ENCODE data around the gene JAM3. TPM values are rescaled to one million over a fixed set of nuclear protein-coding genes. Genes with fewer than 3 reads are reported as not detected.

Gene JAM3
- total and polyA plus RNA-seq, 2 donors (not counting 3 experiments of a cell fraction or from before 2014, with no cell fraction given): 78.8 to 137 TPM

- ChIA-PET POLR2A (no interaction called here), CTCF (interaction anchor here (0.7 to 1.6 kb wide), 3 partner anchors 11 to 18 kb away, joined by 3 read pairs; no protein-coding TSS in a partner anchor)
- Histone ChIP-seq H3K27me3 (ENCODE audit: control insufficient read depth in 2 of 2, insufficient read depth in 2 of 2, low read length in 2 of 2) (peaks cover 3 to 7% of the 10 kb centered on the region in 2 experiments), H3K79me2 (ENCODE audit: control insufficient read depth, insufficient read depth, low read length) (no peaks in the 10 kb centered on the region), H2AFZ (ENCODE audit: low read depth, low read length) (peak overlapping the region; percentile 18), H4K20me1 (replicated peaks; ENCODE audit: control insufficient read depth, extremely low read depth, insufficient read depth, low read length) (no peaks in the 10 kb centered on the region), H3K4me3 (replicated peaks in 1 of 3; ENCODE audit: insufficient read depth in 1 of 3, low read depth in 1 of 3, low read length in 3 of 3) (no peak overlapping the region), H3K36me3 (ENCODE audit: control insufficient read depth in 2 of 2, extremely low read depth in 1 of 2, insufficient read depth in 2 of 2, low read length in 2 of 2) (no peaks in the 10 kb centered on the region), H3K9me1 (replicated peaks; ENCODE audit: control insufficient read depth, extremely low read depth, insufficient read depth, low read length) (no peaks in the 10 kb centered on the region), H3K4me2 (ENCODE audit: insufficient read depth, low read length) (no peak overlapping the region), H3K4me1 (ENCODE audit: control insufficient read depth, extremely low read depth, insufficient read depth, low read length) (peaks cover 9% of the 10 kb centered on the region), H3K9me3 (replicated peaks; ENCODE audit: control insufficient read depth, insufficient read depth, low read length) (no peaks in the 10 kb centered on the region), H3K27ac (ENCODE audit: insufficient read depth, low read depth, low read length) (no peak overlapping the region), H3K9ac (replicated peaks; ENCODE audit: extremely low read depth, insufficient read depth, low read length) (no peak overlapping the region)
- FAIRE-seq: no peak
- dilution Hi-C loops (cut with MboI; ENCODE audit: extremely low pct_ligation_motif_present, low sequenced_read_pairs) (no loop called here), intact Hi-C loops (cut with micrococcal nuclease) (loop anchor here (5.0 to 10.0 kb wide), 2 partner anchors 85 to 302 kb away; partner anchors contain the start of gene GLB1L2)
- TF ChIP-seq FOS (IDR thresholded peaks at IDR 0.05; ENCODE audit: borderline replicate concordance, insufficient read depth, low read length): no peak
- no TSS peak for BruUV-seq (replicated peaks)
- DNase-seq (ENCODE audit: low read depth, low spot score): no peak
These were observed 36.3 kb upstream of the JAM3 start for GRCh38 chr11:134032501-134033091.

- Histone ChIP-seq H3K79me2 (ENCODE audit: control insufficient read depth, insufficient read depth, low read length) (no peaks in the 10 kb centered on the region), H3K9me3 (replicated peaks; ENCODE audit: control insufficient read depth, insufficient read depth, low read length) (no peaks in the 10 kb centered on the region), H3K27me3 (ENCODE audit: control insufficient read depth in 2 of 2, insufficient read depth in 2 of 2, low read length in 2 of 2) (peaks cover 3 to 5% of the 10 kb centered on the region in 2 experiments), H3K9ac (replicated peaks; ENCODE audit: extremely low read depth, insufficient read depth, low read length) (no peak overlapping the region), H3K4me2 (ENCODE audit: insufficient read depth, low read length) (no peak overlapping the region), H3K9me1 (replicated peaks; ENCODE audit: control insufficient read depth, extremely low read depth, insufficient read depth, low read length) (no peaks in the 10 kb centered on the region), H3K36me3 (ENCODE audit: control insufficient read depth in 2 of 2, extremely low read depth in 1 of 2, insufficient read depth in 2 of 2, low read length in 2 of 2) (no peaks in the 10 kb centered on the region), H3K4me1 (ENCODE audit: control insufficient read depth, extremely low read depth, insufficient read depth, low read length) (peaks cover 11% of the 10 kb centered on the region), H2AFZ (ENCODE audit: low read depth, low read length) (no peak overlapping the region), H3K27ac (ENCODE audit: insufficient read depth, low read depth, low read length) (no peak overlapping the region), H4K20me1 (replicated peaks; ENCODE audit: control insufficient read depth, extremely low read depth, insufficient read depth, low read length) (no peaks in the 10 kb centered on the region), H3K4me3 (replicated peaks in 1 of 3; ENCODE audit: insufficient read depth in 1 of 3, low read depth in 1 of 3, low read length in 3 of 3) (no peak overlapping the region)
- CTCF ChIA-PET: interaction anchor here (1.2 kb wide), 1 partner anchor 17 kb away, joined by 3 read pairs; no protein-coding TSS in a partner anchor
- dilution Hi-C loops (cut with MboI; ENCODE audit: extremely low pct_ligation_motif_present, low sequenced_read_pairs) (no loop called here), intact Hi-C loops (cut with micrococcal nuclease) (loop anchor here (5.0 to 10.0 kb wide), 2 partner anchors 86 to 302 kb away; partner anchors contain the start of gene GLB1L2)
- POLR2A ChIA-PET: no interaction called here
- FAIRE-seq: no peak
- no TSS peak for BruUV-seq (replicated peaks)
- TF ChIP-seq POLR2AphosphoS5 (IDR thresholded peaks at IDR 0.05; ENCODE audit: insufficient read depth, low read depth, low read length): no peak
- no peak for TF ChIP-seq MYC (IDR thresholded peaks at IDR 0.05; ENCODE audit: low read depth, low read length)
- no peak for TF ChIP-seq MAX (IDR thresholded peaks at IDR 0.05; ENCODE audit: insufficient read depth, insufficient read length)
- no peak for TF ChIP-seq CTCF (IDR thresholded peaks at IDR 0.05; ENCODE audit: extremely low read depth in 1 of 2, insufficient read depth in 1 of 2, low read depth in 1 of 2, low read length in 2 of 2)
- no peak for TF ChIP-seq EZH2 (IDR thresholded peaks at IDR 0.05; ENCODE audit: borderline replicate concordance, low read depth, low read length, severe bottlenecking)
- no peak for TF ChIP-seq POLR2A (IDR thresholded peaks at IDR 0.05; ENCODE audit: low read depth, low read length)
- TF ChIP-seq FOS (IDR thresholded peaks at IDR 0.05; ENCODE audit: borderline replicate concordance, insufficient read depth, low read length): no peak
- TF ChIP-seq JUN (IDR thresholded peaks at IDR 0.05; ENCODE audit: borderline replicate concordance, insufficient read depth, insufficient read length, low read depth): no peak
- no peak for TF ChIP-seq GATA2 (IDR thresholded peaks at IDR 0.05; ENCODE audit: insufficient read depth, insufficient read length, low read depth, low read length)
- DNase-seq (ENCODE audit: low read depth, low spot score): no peak
These were observed 35.6 kb upstream of the JAM3 start for GRCh38 chr11:134033276-134033675.
